HepG2 (cell line): ENCODE results near the gene PIKFYVE. TPM values are rescaled to one million over a fixed set of nuclear protein-coding genes. Genes with fewer than 3 reads are reported as not detected.

ENCODE experiments used
- ATAC-seq: fragments of 200-7000 bp; cut with Tn5 transposase; 3 replicates; pipeline ENCODE4 v1.9.1; 2020; ENCODE audit warnings: mild to moderate bottlenecking, moderate library complexity
- BruUV-seq: library from RNA; stranded (reverse); fragments of 400-500 nt; replicated peaks from 2 replicates; lab custom pipeline; 2021; lab: Mats Ljungman, UMichigan
- CTCF ChIA-PET: fragments of 300-600 bp; formaldehyde crosslinking; extraction: SDS; loops from one replicate; lab custom pipeline; 2021; ENCODE audit warnings: low total read pairs, inconsistent platforms, low intra/inter-chr PET ratio; lab: Yijun Ruan, JAX
- POLR2A ChIA-PET: fragments of 350-600 bp; sonication (Branson Sonifier 250); formaldehyde crosslinking; loops from one replicate; lab custom pipeline; 2020; ENCODE audit warnings: antibody characterized with exemption, inconsistent platforms; lab: Yijun Ruan, JAX
- DNase-seq: peaks from one replicate; pipeline ENCODE4 v3.0.0-alpha.2; 2015; ENCODE audit warnings: low spot score
- FAIRE-seq: peaks from 3 replicates; lab custom pipeline; 2011; peaks lifted over from hg19 to GRCh38; lab: Jason Lieb, UNC
- H2AFZ ChIP-seq: one replicate; pipeline ENCODE4 v1.6.1; 2011; ENCODE audit warnings: low read length, inconsistent platforms
- H3K27ac ChIP-seq: fragments of 300-600 bp; 3 replicates; pipeline ENCODE4 v1.8.0; 2011; ENCODE audit warnings: mixed run types, mild to moderate bottlenecking, mixed read lengths, low read length, inconsistent platforms; ENCODE audit not compliant: insufficient read depth; ENCODE audit errors: extremely low read length
- H3K27me3 ChIP-seq, 2 experiments: fragments of 200-600 bp in 1 of 2; 2 replicates in 1 of 2; 3 replicates in 1 of 2; pipeline versions ENCODE4 v1.6.0 to v1.8.0; 2011; ENCODE audit warnings: low read length in 2 of 2, mild to moderate bottlenecking in 2 of 2, moderate library complexity in 2 of 2, inconsistent platforms in 1 of 2; ENCODE audit not compliant: insufficient read depth in 2 of 2, control insufficient read depth in 1 of 2
- H3K36me3 ChIP-seq, 2 experiments: fragments of 200-600 bp in 1 of 2; replicated peaks in 1 of 2; 2 replicates in 1 of 2; 3 replicates in 1 of 2; pipeline versions ENCODE4 v1.5.1 to v1.8.0; 2011; ENCODE audit warnings: low read length in 2 of 2, inconsistent platforms in 1 of 2; ENCODE audit not compliant: insufficient read depth in 2 of 2, control insufficient read depth in 1 of 2
- H3K4me1 ChIP-seq: 2 replicates; pipeline ENCODE4 v1.5.1; 2012; ENCODE audit warnings: low read length, inconsistent platforms; ENCODE audit not compliant: insufficient read depth
- H3K4me2 ChIP-seq: 2 replicates; pipeline ENCODE4 v1.6.0; 2011; ENCODE audit warnings: low read depth, low read length, inconsistent platforms
- H3K4me3 ChIP-seq, 3 experiments: fragments of 200-600 bp in 1 of 3; sonication (generic), shearing (Covaris generic) in 1 of 3; replicated peaks in 1 of 3; 2 replicates each; pipeline ENCODE4 v1.5.1; 2011 to 2016; ENCODE audit warnings: low read length in 3 of 3, inconsistent platforms in 2 of 3, low read depth in 2 of 3, mild to moderate bottlenecking in 2 of 3, control low read depth in 1 of 3, mixed read lengths in 1 of 3; ENCODE audit not compliant: insufficient read depth in 1 of 3
- H3K79me2 ChIP-seq: one replicate; pipeline ENCODE4 v1.6.1; 2011; ENCODE audit warnings: low read length, inconsistent platforms; ENCODE audit not compliant: insufficient read depth
- H3K9ac ChIP-seq: 2 replicates; pipeline ENCODE4 v1.6.0; 2011; ENCODE audit warnings: mild to moderate bottlenecking, low read depth, low read length, inconsistent platforms; ENCODE audit not compliant: insufficient read depth
- H3K9me3 ChIP-seq: 2 replicates; pipeline ENCODE4 v1.5.1; 2012; ENCODE audit warnings: mild to moderate bottlenecking, low read length
- H4K20me1 ChIP-seq: 2 replicates; pipeline ENCODE4 v1.6.0; 2011; ENCODE audit warnings: inconsistent platforms, mild to moderate bottlenecking, low read length, moderate library complexity; ENCODE audit not compliant: insufficient read depth
- BCL6 ChIP-seq: IDR thresholded peaks from 2 replicates; pipeline ENCODE4 v1.6.1; 2016; ENCODE audit warnings: missing genetic modification reagents, missing compliant biosample characterization
- CTCF ChIP-seq: sonication (generic); formaldehyde crosslinking; IDR thresholded peaks from 2 replicates; pipeline ENCODE4 v1.5.0; 2020; ENCODE audit warnings: mild to moderate bottlenecking, missing genetic modification reagents, moderate library complexity
- ETS1 ChIP-seq: sonication (generic); formaldehyde crosslinking; IDR thresholded peaks from 2 replicates; pipeline ENCODE4 v1.4.0; 2020; ENCODE audit warnings: missing genetic modification reagents
- LRRFIP1 ChIP-seq: sonication (generic); formaldehyde crosslinking; conservative IDR thresholded peaks from 2 replicates; pipeline ENCODE4 v1.4.0; 2020; ENCODE audit warnings: missing genetic modification reagents
- RAD21 ChIP-seq: fragments of 450-650 bp; formaldehyde crosslinking; IDR thresholded peaks from 2 replicates; pipeline ENCODE4 v1.5.0; 2020; ENCODE audit warnings: mild to moderate bottlenecking
- RELA ChIP-seq: sonication (generic); formaldehyde crosslinking; IDR thresholded peaks from 2 replicates; pipeline ENCODE4 v1.4.0; 2020; ENCODE audit warnings: missing genetic modification reagents
- SAP130 ChIP-seq: IDR thresholded peaks from 2 replicates; pipeline ENCODE4 v1.6.1; 2016; ENCODE audit warnings: low read depth
- STAG1 ChIP-seq: sonication (generic); formaldehyde crosslinking; IDR thresholded peaks from 2 replicates; pipeline ENCODE4 v1.4.0; 2020; ENCODE audit warnings: missing genetic modification reagents
- TCF12 ChIP-seq, 2 experiments: fragments of 450-650 bp in 1 of 2; sonication (generic) in 1 of 2; formaldehyde crosslinking in 1 of 2; IDR thresholded peaks; 2 replicates each; pipeline versions ENCODE4 v1.6.1 to v1.8.0; 2017 to 2022; ENCODE audit warnings: antibody characterized with exemption in 1 of 2, mild to moderate bottlenecking in 1 of 2, missing genetic modification reagents in 1 of 2, moderate library complexity in 1 of 2
- THAP7 ChIP-seq: sonication (generic); formaldehyde crosslinking; IDR thresholded peaks from 2 replicates; pipeline ENCODE4 v1.8.1; 2023; ENCODE audit warnings: mild to moderate bottlenecking, missing genetic modification reagents
- YY1 ChIP-seq: IDR thresholded peaks from 2 replicates; pipeline ENCODE4 v1.6.1; 2011; ENCODE audit warnings: low read length, low read depth, moderate library complexity, mild to moderate bottlenecking; ENCODE audit not compliant: insufficient read depth, insufficient replicate concordance
- ZFX ChIP-seq: sonication (generic); formaldehyde crosslinking; IDR thresholded peaks from 2 replicates; pipeline ENCODE4 v1.4.0; 2020; ENCODE audit warnings: mild to moderate bottlenecking, low read depth, missing genetic modification reagents, moderate library complexity
- ZNF329 ChIP-seq: sonication (generic); formaldehyde crosslinking; IDR thresholded peaks from 2 replicates; pipeline ENCODE4 v1.9.0; 2021; ENCODE audit warnings: low read depth, mild to moderate bottlenecking, missing genetic modification reagents
- ZNF556 ChIP-seq: sonication (generic); formaldehyde crosslinking; IDR thresholded peaks from 2 replicates; pipeline ENCODE4 v1.4.0; 2020; ENCODE audit warnings: mild to moderate bottlenecking, missing genetic modification reagents, borderline replicate concordance
- ZNF614 ChIP-seq: IDR thresholded peaks from 2 replicates; pipeline ENCODE4 v1.6.1; 2018; ENCODE audit warnings: missing biosample characterization, missing genetic modification reagents, inconsistent platforms, borderline replicate concordance
- WGBS: methylation state at CpG from one replicate; pipeline ENCODE4 v1.1.6; 2017; ENCODE audit warnings: low lambda C conversion rate; 5-methylcytosine and 5-hydroxymethylcytosine counted together
- in situ Hi-C: cut with HindIII; loops from 2 replicates; pipeline ENCODE4 v1.10.0; 2017; ENCODE audit warnings: low pct_unique_long_range_greater_than_20kb; ENCODE audit not compliant: extremely low pct_ligation_motif_present
- intact Hi-C: fragments of 100-400 bp; cut with micrococcal nuclease; formaldehyde crosslinking; loops from one replicate; pipeline ENCODE4 v1.10.0; 2022; ENCODE audit not compliant: unreplicated experiment
- polyA plus RNA-seq, 8 experiments: library from polyadenylated mRNA; depleted of rRNA in 3 of 8; stranded (reverse) in 7 of 8; unstranded in 1 of 8; fragments of >200 nt; fragmentation: Illumina TruSeq in 4 of 8; extraction: Trizol in 4 of 8; gene quantifications; 2 replicates each; pipeline versions ENCODE4 v1.2.1 to v1.2.3, GENCODE V29; 2011 to 2016; ENCODE audit warnings: low read depth in 4 of 8, missing spikeins in 1 of 8, mixed read lengths in 1 of 8; ENCODE audit not compliant: insufficient read depth in 1 of 8
- total RNA-seq, 5 experiments: library from RNA; depleted of rRNA; stranded (reverse); fragments of >200 nt; fragmentation: Illumina TruSeq; extraction: Trizol; gene quantifications; 2 replicates each; pipeline ENCODE4 v1.2.3, GENCODE V29; 2016; ENCODE audit warnings: low read depth in 1 of 5

PIKFYVE gene
- total and polyA plus RNA-seq, 2 of the 13 experiments (the other 11 are each of a cell fraction or from before 2014, with no cell fraction given) = 20.2 to 21.7 TPM

GRCh38 chr2:208268156-208268952 is 2.3 kb downstream of the PIKFYVE start (continued):
- no peak for TF ChIP-seq LRRFIP1
- TF ChIP-seq TCF12 (IDR thresholded peaks at IDR 0.05) = no peak
- no peak for TF ChIP-seq TCF12 (CRISPR knock-in tag; IDR thresholded peaks at IDR 0.05)
- TF ChIP-seq ZNF556 = no peak
- TF ChIP-seq RELA (CRISPR knock-in tag) = no peak
- TF ChIP-seq, all 625 proteins: peak for 0

GRCh38 chr2:208269091-208269490 is 3.0 kb downstream of the PIKFYVE start:
- Histone ChIP-seq H3K4me2 (peak overlapping the region; percentile 13), H3K9ac (no peak overlapping the region), H4K20me1 (peaks cover 8% of the 10 kb centered on the region; the same call in 1 of the 2 replicates), H2AFZ (no peak overlapping the region), H3K4me1 (peaks cover 37% of the 10 kb centered on the region), H3K36me3 (peaks cover 6 to 23% of the 10 kb centered on the region in 2 experiments; a peak in 4 of 5 replicates), H3K9me3 (no peaks in the 10 kb centered on the region), H3K79me2 (peaks cover 41% of the 10 kb centered on the region), H3K27ac (no peak overlapping the region), H3K4me3 (no peak overlapping the region), H3K27me3 (no peaks in the 10 kb centered on the region; a peak in 1 of 5 replicates)
- WGBS = 82% methylated on average over 2 of the region's 2 CpGs
- POLR2A ChIA-PET = interaction anchor here (6.6 kb wide), 1 partner anchor 14 kb away, joined by 145 read pairs; the partner anchor contains the start of gene IDH1
- in situ Hi-C loops = loop anchor here (25.0 kb wide), 1 partner anchor 557 kb away; the partner anchor contains the start of gene CCNYL1
- CTCF ChIA-PET = interaction anchor here (0.9 to 2.4 kb wide), 4 partner anchors 13 to 167 kb away, joined by 4 to 13 read pairs (median 8); partner anchors contain the start of gene IDH1
- intact Hi-C loops = loop anchor here (1.0 to 5.0 kb wide), 2 partner anchors 167 to 522 kb away; no protein-coding TSS in a partner anchor
- DNase-seq (peak; percentile 35), ATAC-seq (peak; percentile 17), FAIRE-seq (no peak)
- BruUV-seq = no TSS peak
- TF ChIP-seq ETS1 (CRISPR knock-in tag) (no peak), THAP7 (CRISPR knock-in tag) (no peak), YY1 (peak; percentile 13), ZNF329 (CRISPR knock-in tag) (no peak), RAD21 (CRISPR knock-in tag) (0 out of 2 replicates have a peak, but pooled peaks have one; percentile 17), STAG1 (CRISPR knock-in tag) (peak; percentile 43), CTCF (CRISPR knock-in tag) (peak; percentile 55), BCL6 (CRISPR knock-in tag) (0 out of 2 replicates have a peak, but pooled peaks have one; percentile 20), ZNF614 (CRISPR knock-in tag) (0 out of 2 replicates have a peak, but pooled peaks have one; percentile 43), ZFX (0 out of 2 replicates have a peak, but pooled peaks have one; percentile 16), SAP130 (CRISPR knock-in tag) (0 out of 2 replicates have a peak, but pooled peaks have one; percentile 10)
